GM18499 (cell line): ENCODE results near the gene DEFB121.
"Not testable (repeated sequence)": the region's sequence is repeated elsewhere in the genome, so short reads cannot be mapped to it uniquely, and the experiment has no call there.

Experiments
- ATAC-seq: cut with Tn5 transposase; IDR thresholded peaks from one replicate; pipeline ENCODE4 v1.9.1; 2021; ENCODE audit warnings: moderate number of reproducible peaks; ENCODE audit not compliant: insufficient read depth, unreplicated experiment

Gene DEFB121, protein sequence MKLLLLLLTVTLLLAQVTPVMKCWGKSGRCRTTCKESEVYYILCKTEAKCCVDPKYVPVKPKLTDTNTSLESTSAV

DNA sequence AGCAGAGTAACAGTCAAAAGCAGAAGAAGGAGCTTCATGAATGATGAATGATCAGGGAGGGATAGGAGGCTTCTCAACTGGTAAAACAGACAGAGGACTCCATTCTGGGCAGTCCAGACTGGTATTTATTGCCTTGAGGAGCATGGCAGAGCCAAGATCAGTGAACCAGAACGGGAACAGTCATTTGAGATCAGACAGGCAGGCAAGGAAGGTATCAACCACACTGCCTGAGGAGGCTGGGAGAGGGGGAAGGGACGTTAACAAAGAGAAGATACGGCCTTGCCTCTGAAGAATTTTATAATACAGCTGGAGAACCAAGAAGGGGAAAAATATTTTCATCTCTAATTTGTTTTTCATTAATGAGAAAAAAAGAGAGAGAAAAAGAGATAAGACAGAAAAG is at the start of gene DEFB121:
Gene DEFB121 (minus strand): TSS at position 101 of the 400 bp plus-strand sequence. CDS start 63 bp downstream, at position 38.
- ATAC-seq = no peak

GRCh38 chr20:31454361-31454760 is 48.3 kb upstream of the DEFB121 start:
- no peak for ATAC-seq

DNA sequence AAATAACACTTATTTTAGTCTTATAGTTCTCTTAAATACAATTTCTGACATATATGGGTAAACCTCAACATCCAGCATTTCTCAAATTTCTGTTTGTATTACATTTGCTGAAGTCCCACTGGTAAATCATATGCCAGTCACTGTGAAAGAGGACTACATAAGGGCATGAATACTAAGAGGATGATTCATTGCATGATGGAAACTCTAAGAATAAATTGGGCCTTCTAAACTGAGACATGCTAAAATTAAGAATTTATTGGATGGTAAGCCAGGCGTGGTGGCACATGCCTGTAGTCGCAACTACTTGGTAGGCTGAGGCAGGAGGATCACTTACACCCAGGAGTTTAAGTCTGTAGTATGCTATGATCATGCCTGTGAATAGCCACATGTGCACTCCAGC is 46.6 kb upstream of the DEFB121 start:
- ATAC-seq = no peak

GRCh38 chr20:31449511-31450414 is 43.7 kb upstream of the DEFB121 start:
- ATAC-seq = no peak

GRCh38 chr20:31446084-31446819 is 40.2 kb upstream of the DEFB121 start:
- ATAC-seq = no peak

GRCh38 chr20:31440012-31440659 is 34.1 kb upstream of the DEFB121 start, which contains the start of gene DEFB123:
Gene DEFB123 (plus strand): TSS chr20:31440632. CDS start chr20:31440699, 67 bp downstream.
- ATAC-seq = no peak

- ATAC-seq = no peak
Measured at GRCh38 chr20:31430568-31431115, 24.6 kb upstream of the DEFB121 start.

DNA sequence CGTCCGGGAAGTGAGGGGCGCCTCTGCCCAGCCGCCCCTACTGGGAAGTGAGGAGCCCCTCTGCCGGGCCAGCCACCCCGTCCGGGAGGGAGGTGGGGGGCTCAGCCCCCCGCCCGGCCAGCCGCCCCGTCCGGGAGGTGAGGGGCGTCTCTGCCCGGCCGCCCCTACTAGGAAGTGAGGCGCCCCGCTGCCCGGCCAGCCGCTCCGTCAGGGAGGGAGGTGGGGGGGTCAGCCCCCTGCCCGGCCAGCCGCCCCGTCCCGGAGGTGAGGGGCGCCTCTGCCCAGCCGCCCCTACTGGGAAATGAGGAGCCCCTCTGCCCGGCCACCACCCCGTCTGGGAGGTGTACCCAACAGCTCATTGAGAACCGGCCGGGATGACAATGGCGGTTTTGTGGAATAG is 21.6 kb upstream of the DEFB121 start:
- not testable (repeated sequence) for ATAC-seq

DNA sequence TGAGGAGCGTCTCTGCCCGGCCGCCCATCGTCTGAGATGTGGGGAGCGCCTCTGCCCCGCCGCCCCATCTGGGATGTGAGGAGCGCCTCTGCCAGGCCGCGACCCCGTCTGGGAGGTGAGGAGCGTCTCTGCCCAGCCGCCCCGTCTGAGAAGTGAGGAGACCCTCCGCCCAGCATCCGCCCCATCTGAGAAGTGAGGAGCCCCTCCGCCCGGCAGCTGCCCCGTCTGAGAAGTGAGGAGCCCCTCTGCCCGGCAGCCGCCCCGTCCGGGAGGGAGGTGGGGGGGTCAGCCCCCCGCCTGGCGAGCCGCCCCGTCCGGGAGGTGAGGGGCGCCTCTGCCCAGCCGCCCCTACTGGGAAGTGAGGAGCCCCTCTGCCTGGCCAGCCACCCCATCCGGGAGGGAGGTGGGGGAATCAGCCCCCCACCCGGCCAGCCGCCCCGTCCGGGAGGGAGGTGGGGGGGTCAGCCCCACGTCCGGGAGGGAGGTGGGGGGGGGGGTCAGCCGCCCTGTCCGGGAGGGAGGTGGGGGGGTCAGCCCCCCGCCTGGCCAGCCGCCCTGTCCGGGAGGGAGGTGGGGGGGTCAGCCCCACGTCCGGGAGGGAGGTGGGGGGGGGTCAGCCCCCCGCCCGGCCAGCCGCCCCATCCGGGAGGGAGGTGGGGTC is 21.0 kb upstream of the DEFB121 start:
- not testable (repeated sequence) for ATAC-seq

- ATAC-seq = no peak
Measured at GRCh38 chr20:31425797-31426196, 19.8 kb upstream of the DEFB121 start.

DNA sequence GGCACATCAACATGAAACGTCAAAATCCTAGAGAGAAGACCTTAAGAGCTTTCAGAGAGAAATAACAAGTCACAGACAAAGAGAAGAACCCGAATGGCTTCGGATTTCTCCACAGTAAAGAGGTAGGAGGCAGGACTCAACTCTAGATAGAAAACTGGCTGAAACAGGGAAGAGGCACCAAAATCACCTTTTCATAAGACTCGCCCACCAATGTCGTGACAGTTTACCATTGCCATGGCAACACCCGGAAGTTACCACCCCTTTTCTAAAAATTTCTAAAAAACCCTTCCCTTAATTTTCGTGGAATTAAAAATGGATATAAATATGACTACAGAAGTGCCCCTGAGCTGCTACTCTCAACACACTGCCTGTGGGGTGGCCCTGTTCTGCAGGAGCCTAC is 12.3 kb upstream of the DEFB121 start:
- ATAC-seq = no peak

GRCh38 chr20:31415653-31416052 is 9.6 kb upstream of the DEFB121 start:
- ATAC-seq = no peak

DNA sequence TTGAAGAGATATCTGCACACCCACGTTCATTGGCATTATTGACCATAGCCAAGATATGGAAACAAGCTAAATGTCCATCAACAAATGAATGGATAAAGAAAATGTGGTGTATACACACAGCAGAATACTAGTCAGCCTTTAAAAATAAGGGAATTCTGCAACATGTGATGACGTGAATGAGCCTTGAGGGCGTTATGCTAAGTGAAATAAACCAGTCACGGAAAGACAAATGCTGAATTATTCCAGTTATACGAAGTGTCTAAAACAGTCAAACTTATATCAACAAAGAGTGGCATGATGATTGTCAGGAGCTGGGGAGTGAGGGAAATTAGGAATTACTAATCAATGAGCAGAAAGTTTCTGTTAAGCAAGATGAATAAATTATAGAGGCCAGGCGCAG is 8.4 kb upstream of the DEFB121 start:
- ATAC-seq = no peak

GRCh38 chr20:31410011-31410410 is 4.0 kb upstream of the DEFB121 start:
- ATAC-seq = no peak

- no peak for ATAC-seq
Measured at GRCh38 chr20:31403886-31404285, 2.1 kb downstream of the DEFB121 start.

DNA sequence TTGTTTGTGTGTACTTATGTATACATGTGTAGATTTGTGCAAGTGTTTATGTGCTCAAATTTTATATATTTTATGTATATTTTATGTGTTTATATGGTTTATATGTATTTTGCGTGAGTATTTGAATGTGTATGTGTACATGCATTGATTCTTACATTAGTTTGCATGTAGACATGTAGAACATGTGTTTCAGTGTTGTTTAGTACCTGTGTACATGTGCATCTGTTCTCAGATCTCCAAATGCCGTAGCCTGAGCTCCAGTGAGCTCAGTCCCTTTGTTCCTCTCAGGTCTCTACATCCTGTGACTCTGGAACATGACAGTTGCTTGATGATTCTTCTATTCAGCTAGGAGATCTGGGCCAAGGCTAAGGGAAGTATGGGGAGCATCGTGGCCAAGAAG is 11.1 kb downstream of the DEFB121 start:
- ATAC-seq = no peak

DNA sequence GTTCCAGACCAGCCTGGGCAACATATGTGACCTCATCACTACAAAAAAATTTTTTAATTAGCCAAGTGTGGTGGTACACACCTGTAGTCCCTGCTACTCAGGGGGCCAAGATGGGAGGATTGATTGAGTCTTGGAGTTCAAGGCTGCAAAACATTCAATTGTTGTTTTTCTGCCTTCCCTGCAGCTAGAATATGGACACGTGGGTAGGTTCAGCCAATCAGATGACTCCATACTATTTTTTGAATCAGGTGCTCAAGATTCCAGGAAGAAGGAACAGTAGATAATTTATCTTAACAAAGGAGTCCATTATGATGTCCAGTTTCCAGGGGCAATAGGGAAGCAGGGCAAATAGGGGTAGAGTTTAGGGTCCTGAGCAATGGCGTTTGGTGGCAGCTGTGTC is 13.2 kb downstream of the DEFB121 start:
- no peak for ATAC-seq

DNA sequence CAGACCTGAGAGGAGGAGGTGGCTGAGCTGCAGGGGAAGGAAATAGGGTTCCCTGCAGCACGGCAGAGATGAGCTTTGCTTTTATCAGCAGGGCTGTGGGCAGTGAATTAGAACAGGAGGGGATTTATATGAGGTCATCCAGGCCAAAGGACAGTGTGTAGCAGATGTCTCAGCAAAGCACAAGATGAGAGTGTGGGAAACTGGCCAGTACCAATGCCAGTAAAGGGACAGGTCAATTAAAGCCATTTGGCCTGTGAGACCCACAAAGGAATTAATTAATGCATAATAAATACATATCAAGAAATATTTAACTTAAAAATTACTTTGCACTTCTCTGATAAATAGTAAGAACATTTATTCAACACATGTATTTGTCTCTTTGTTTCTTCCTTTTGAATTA is 15.5 kb downstream of the DEFB121 start, which contains the start of gene DEFB119:
Gene DEFB119 (minus strand): TSS at position 101 of the 400 bp plus-strand sequence. CDS start 107 bp downstream, outside the sequence.
- no peak for ATAC-seq

DNA sequence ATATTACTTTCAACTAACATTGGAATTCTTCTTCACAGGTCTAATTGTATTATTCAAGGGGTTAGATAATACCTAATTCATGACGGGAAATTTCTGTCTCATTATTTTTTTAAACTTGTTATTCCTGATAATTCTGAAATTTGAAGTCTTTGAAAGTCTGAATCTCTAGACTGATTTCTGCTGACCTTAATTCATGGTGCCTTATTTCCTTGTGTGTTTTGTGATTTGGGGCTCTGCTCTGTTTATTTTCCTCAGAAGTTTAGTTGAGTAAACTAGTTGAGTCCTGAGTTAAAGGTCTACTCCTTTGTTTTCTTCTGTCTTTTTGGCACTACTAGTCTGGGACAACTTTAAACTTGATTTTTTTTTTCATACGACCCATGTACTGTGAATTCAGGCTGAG is 31.7 kb downstream of the DEFB121 start:
- no peak for ATAC-seq

DNA sequence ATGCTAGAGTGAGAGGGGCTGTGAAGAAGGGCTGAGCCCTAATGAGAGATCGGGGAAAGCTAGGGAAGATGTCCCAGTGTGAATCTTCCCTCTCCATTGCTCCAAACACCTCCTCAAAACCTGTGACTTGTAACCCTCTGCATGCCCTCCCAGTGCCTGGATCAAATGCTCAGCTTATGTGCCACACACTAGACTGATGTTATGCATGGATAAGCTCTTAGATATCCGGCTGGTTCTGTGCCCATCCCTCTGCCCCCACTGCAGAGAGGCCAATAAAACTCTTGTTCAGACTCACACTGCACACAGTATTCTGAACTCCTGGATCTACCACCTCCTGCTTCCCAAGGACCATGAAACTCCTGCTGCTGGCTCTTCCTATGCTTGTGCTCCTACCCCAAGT is 37.7 kb downstream of the DEFB121 start, which contains the start of gene DEFB118:
Gene DEFB118 (plus strand): TSS at position 301 of the 400 bp plus-strand sequence. CDS start 50 bp downstream, at position 351.
- ATAC-seq = no peak
